HEK293 (cell line): ENCODE measurements around the gene STIP1.

Source experiments
- CTCF ChIA-PET: fragments of 350-600 bp; formaldehyde crosslinking; extraction: SDS; loops from one replicate; lab custom pipeline; 2021; ENCODE audit warnings: antibody characterized with exemption; lab: Yijun Ruan, JAX
- POLR2A ChIA-PET: fragments of 300-600 bp; formaldehyde crosslinking; extraction: SDS; loops from one replicate; lab custom pipeline; 2020; ENCODE audit warnings: antibody characterized with exemption, inconsistent platforms; lab: Yijun Ruan, JAX
- H3K27ac ChIP-seq: fragments of 200-500 bp; sonication (Bioruptor generic); 2 replicates; pipeline ENCODE4 v1.5.1; 2014; ENCODE audit warnings: low read depth, low read length, control low read depth, inconsistent platforms; ENCODE audit errors: extremely low read depth
- H3K36me3 ChIP-seq, 2 experiments: fragments of 200-500 bp in 1 of 2; sonication (Bioruptor generic) in 1 of 2; 1 replicate in 1 of 2; 2 replicates in 1 of 2; pipeline ENCODE4 v1.5.1; 2014 to 2017; ENCODE audit warnings: inconsistent platforms in 2 of 2, low read length in 2 of 2; ENCODE audit not compliant: control insufficient read depth in 2 of 2, insufficient read depth in 1 of 2
- H3K4me1 ChIP-seq: fragments of 200-500 bp; sonication (Bioruptor generic); 2 replicates; pipeline ENCODE4 v1.5.1; 2014; ENCODE audit warnings: mild to moderate bottlenecking, low read length, inconsistent platforms; ENCODE audit not compliant: control insufficient read depth, insufficient read depth
- H3K4me3 ChIP-seq: 2 replicates; pipeline ENCODE4 v1.5.1; 2011; ENCODE audit warnings: low read depth, mild to moderate bottlenecking, control low read depth, low read length, moderate library complexity
- H3K9me3 ChIP-seq: fragments of 200-500 bp; sonication (Bioruptor generic); 2 replicates; pipeline ENCODE4 v1.5.1; 2014; ENCODE audit warnings: low read depth, low read length, inconsistent platforms; ENCODE audit not compliant: control insufficient read depth, insufficient read depth
- FEZF1 ChIP-seq: fragments of 450-650 bp; formaldehyde crosslinking; IDR thresholded peaks from 2 replicates; pipeline ENCODE4 v1.5.1; 2016; ENCODE audit warnings: missing biosample characterization, missing genetic modification characterization
- GLIS1 ChIP-seq: fragments of 450-650 bp; formaldehyde crosslinking; IDR thresholded peaks from 2 replicates; pipeline ENCODE4 v1.5.1; 2016; ENCODE audit warnings: missing biosample characterization, missing genetic modification characterization
- KLF1 ChIP-seq: fragments of 450-650 bp; formaldehyde crosslinking; IDR thresholded peaks from 2 replicates; pipeline ENCODE4 v1.5.1; 2016; ENCODE audit warnings: missing biosample characterization, missing genetic modification characterization
- KLF10 ChIP-seq: fragments of 450-650 bp; IDR thresholded peaks from 2 replicates; pipeline ENCODE4 v1.5.1; 2018; ENCODE audit warnings: missing biosample characterization, mild to moderate bottlenecking, missing genetic modification characterization
- KLF8 ChIP-seq: fragments of 450-650 bp; formaldehyde crosslinking; IDR thresholded peaks from 2 replicates; pipeline ENCODE4 v1.5.1; 2016; ENCODE audit warnings: missing biosample characterization, missing genetic modification characterization
- KLF9 ChIP-seq: fragments of 450-650 bp; formaldehyde crosslinking; IDR thresholded peaks from 2 replicates; pipeline ENCODE4 v1.5.1; 2016; ENCODE audit warnings: missing biosample characterization, missing genetic modification characterization, low read depth
- SP7 ChIP-seq: fragments of 450-650 bp; formaldehyde crosslinking; IDR thresholded peaks from 2 replicates; pipeline ENCODE4 v1.5.1; 2016; ENCODE audit warnings: missing biosample characterization, missing genetic modification characterization
- ZEB2 ChIP-seq: fragments of 450-650 bp; formaldehyde crosslinking; IDR thresholded peaks from 2 replicates; pipeline ENCODE4 v1.5.1; 2016; ENCODE audit warnings: missing biosample characterization, missing genetic modification characterization
- ZNF121 ChIP-seq: fragments of 450-650 bp; formaldehyde crosslinking; IDR thresholded peaks from 2 replicates; pipeline ENCODE4 v1.5.1; 2016; ENCODE audit warnings: missing biosample characterization, missing genetic modification characterization
- ZNF140 ChIP-seq: fragments of 450-650 bp; formaldehyde crosslinking; IDR thresholded peaks from 2 replicates; pipeline ENCODE4 v1.5.1; 2016; ENCODE audit warnings: missing biosample characterization, missing genetic modification characterization
- ZNF2 ChIP-seq: fragments of 450-650 bp; formaldehyde crosslinking; IDR thresholded peaks from 2 replicates; pipeline ENCODE4 v1.5.1; 2016; ENCODE audit warnings: missing biosample characterization, missing genetic modification characterization
- ZNF341 ChIP-seq: fragments of 450-650 bp; formaldehyde crosslinking; IDR thresholded peaks from 2 replicates; pipeline ENCODE4; 2016; ENCODE audit warnings: low read depth, missing biosample characterization, missing genetic modification characterization
- ZNF561 ChIP-seq: fragments of 450-650 bp; IDR thresholded peaks from 2 replicates; pipeline ENCODE4 v1.5.1; 2018; ENCODE audit warnings: missing biosample characterization, missing genetic modification characterization, borderline replicate concordance
- ZNF596 ChIP-seq: fragments of 450-650 bp; IDR thresholded peaks from 2 replicates; pipeline ENCODE4 v1.5.0; 2018; ENCODE audit warnings: missing biosample characterization, mild to moderate bottlenecking, missing genetic modification characterization, moderate library complexity
- ZNF600 ChIP-seq: fragments of 450-650 bp; formaldehyde crosslinking; IDR thresholded peaks from 2 replicates; pipeline ENCODE4 v1.5.1; 2016; ENCODE audit warnings: missing biosample characterization, missing genetic modification characterization
- ZNF629 ChIP-seq: fragments of 450-650 bp; formaldehyde crosslinking; IDR thresholded peaks from 2 replicates; pipeline ENCODE4 v1.5.1; 2017; ENCODE audit warnings: missing biosample characterization, missing genetic modification characterization
- ZNF654 ChIP-seq: fragments of 450-650 bp; formaldehyde crosslinking; IDR thresholded peaks from 2 replicates; pipeline ENCODE4 v1.5.1; 2016; ENCODE audit warnings: low read depth, missing biosample characterization, missing genetic modification characterization
- ZNF660 ChIP-seq: fragments of 450-650 bp; IDR thresholded peaks from 2 replicates; pipeline ENCODE4 v1.5.1; 2018; ENCODE audit warnings: missing biosample characterization, mild to moderate bottlenecking, missing genetic modification characterization
- TF ChIP-seq, protein P1 (sequence below): fragments of 450-650 bp; formaldehyde crosslinking; IDR thresholded peaks from 2 replicates; pipeline ENCODE4 v1.5.1; 2017; ENCODE audit warnings: missing biosample characterization, missing genetic modification characterization
- TF ChIP-seq, protein P2 (sequence below): fragments of 450-650 bp; formaldehyde crosslinking; IDR thresholded peaks from 2 replicates; pipeline ENCODE4 v1.5.1; 2016; ENCODE audit warnings: missing biosample characterization, missing genetic modification characterization
- TF ChIP-seq, protein P3 (sequence below): fragments of 450-650 bp; formaldehyde crosslinking; IDR thresholded peaks from 2 replicates; pipeline ENCODE4 v1.5.1; 2016; ENCODE audit warnings: missing biosample characterization, missing genetic modification characterization
- TF ChIP-seq, protein P4 (sequence below): fragments of 450-650 bp; formaldehyde crosslinking; IDR thresholded peaks from 2 replicates; pipeline ENCODE4 v1.5.1; 2016; ENCODE audit warnings: missing biosample characterization, missing genetic modification characterization, borderline replicate concordance
- TF ChIP-seq, protein P5 (sequence below): fragments of 450-650 bp; formaldehyde crosslinking; IDR thresholded peaks from 2 replicates; pipeline ENCODE4 v1.5.1; 2016; ENCODE audit warnings: missing biosample characterization, missing genetic modification characterization
- TF ChIP-seq, protein P6 (sequence below): fragments of 450-650 bp; formaldehyde crosslinking; IDR thresholded peaks from 2 replicates; pipeline ENCODE4 v1.5.1; 2016; ENCODE audit warnings: missing biosample characterization, missing genetic modification characterization

The STIP1 gene

DNA sequence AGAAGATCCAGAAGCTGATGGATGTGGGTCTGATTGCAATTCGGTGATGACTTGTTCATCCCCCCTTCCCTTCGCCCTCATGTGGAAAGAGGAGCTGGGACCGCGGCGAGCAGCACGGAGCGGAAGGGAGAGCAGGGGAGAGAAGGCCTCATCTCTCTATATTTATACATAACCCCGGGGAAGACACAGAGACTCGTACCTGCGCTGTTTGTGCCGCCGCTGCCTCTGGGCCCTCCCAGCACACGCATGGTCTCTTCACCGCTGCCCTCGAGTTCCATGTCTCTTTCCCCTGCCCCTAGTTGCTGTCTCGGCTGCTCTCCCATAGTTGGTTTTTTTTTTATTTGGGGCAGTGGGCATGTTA is 18.1 kb downstream of the STIP1 start (continued):
- TF ChIP-seq, protein P1, sequence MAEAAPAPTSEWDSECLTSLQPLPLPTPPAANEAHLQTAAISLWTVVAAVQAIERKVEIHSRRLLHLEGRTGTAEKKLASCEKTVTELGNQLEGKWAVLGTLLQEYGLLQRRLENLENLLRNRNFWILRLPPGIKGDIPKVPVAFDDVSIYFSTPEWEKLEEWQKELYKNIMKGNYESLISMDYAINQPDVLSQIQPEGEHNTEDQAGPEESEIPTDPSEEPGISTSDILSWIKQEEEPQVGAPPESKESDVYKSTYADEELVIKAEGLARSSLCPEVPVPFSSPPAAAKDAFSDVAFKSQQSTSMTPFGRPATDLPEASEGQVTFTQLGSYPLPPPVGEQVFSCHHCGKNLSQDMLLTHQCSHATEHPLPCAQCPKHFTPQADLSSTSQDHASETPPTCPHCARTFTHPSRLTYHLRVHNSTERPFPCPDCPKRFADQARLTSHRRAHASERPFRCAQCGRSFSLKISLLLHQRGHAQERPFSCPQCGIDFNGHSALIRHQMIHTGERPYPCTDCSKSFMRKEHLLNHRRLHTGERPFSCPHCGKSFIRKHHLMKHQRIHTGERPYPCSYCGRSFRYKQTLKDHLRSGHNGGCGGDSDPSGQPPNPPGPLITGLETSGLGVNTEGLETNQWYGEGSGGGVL = no peak
- TF ChIP-seq ZNF140 (no peak), FEZF1 (tag by site-specific recombination) (no peak)
- TF ChIP-seq, protein P2, sequence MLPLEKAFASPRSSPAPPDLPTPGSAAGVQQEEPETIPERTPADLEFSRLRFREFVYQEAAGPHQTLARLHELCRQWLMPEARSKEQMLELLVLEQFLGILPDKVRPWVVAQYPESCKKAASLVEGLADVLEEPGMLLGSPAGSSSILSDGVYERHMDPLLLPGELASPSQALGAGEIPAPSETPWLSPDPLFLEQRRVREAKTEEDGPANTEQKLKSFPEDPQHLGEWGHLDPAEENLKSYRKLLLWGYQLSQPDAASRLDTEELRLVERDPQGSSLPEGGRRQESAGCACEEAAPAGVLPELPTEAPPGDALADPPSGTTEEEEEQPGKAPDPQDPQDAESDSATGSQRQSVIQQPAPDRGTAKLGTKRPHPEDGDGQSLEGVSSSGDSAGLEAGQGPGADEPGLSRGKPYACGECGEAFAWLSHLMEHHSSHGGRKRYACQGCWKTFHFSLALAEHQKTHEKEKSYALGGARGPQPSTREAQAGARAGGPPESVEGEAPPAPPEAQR (tag by site-specific recombination) = no peak
- TF ChIP-seq, all 188 proteins: peak for 0

DNA sequence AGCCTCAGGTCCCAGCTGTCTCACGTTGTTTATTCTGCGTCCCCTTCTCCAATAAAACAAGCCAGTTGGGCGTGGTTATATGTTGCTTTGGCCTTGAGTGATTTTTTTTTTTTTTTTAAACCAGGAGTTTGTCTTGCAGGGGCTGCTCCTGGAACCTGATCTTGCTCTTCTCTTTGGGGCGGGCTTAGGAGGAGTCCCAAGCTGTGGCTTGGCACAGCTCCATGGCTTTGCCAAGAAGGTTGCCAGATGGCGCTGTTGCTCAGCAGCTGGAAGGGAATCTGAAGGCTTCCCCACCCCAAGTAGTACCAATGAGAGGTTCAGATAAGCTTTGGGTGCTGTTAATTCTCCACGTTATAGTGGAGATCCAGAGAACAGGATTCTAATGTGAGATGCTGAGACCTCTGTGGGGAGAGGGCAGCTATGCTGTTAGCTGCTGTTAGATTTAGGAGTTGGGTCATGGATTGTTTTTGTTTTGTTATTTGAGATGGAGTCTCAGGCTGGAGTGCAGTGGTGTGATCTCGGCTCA is 18.6 kb downstream of the STIP1 start:
- Histone ChIP-seq H3K36me3 (peaks cover 4 to 75% of the 10 kb centered on the region in 2 experiments; a peak in 2 of 3 replicates), H3K4me1 (0 out of 2 replicates have a peak, but pooled peaks cover 8% of the 10 kb centered on the region), H3K9me3 (no peaks in the 10 kb centered on the region), H3K4me3 (no peak overlapping the region), H3K27ac (peak overlapping the region; percentile 55)
- CTCF ChIA-PET = interaction anchor here (0.6 to 4.7 kb wide), 32 partner anchors 8 to 448 kb away, joined by 3 to 78 read pairs (median 5); partner anchors contain the start of genes BAD, CATSPERZ, FKBP2 and NUDT22
- POLR2A ChIA-PET = interaction anchor here (0.6 to 4.7 kb wide), 22 partner anchors 8 to 916 kb away, joined by 3 to 32 read pairs (median 5); partner anchors contain the start of genes BAD, ESRRA, FKBP2 and NUDT22
- 0 out of 2 replicates have a peak, but pooled peaks have one; percentile 37 for TF ChIP-seq ZNF561 (tag by site-specific recombination)
- peak; percentile 24; the same call in 1 of the 2 replicates for TF ChIP-seq ZNF660
- TF ChIP-seq ZEB2 (tag by site-specific recombination) = peak; percentile 37; the same call in 1 of the 2 replicates
- no peak for TF ChIP-seq ZNF596 (tag by site-specific recombination)
- peak; percentile 56 for TF ChIP-seq SP7 (tag by site-specific recombination)
- no peak for TF ChIP-seq FEZF1 (tag by site-specific recombination)
- 0 out of 2 replicates have a peak, but pooled peaks have one; percentile 34 for TF ChIP-seq ZNF629 (tag by site-specific recombination)
- TF ChIP-seq ZNF654 (tag by site-specific recombination) = peak; percentile 52
- TF ChIP-seq, protein P3, sequence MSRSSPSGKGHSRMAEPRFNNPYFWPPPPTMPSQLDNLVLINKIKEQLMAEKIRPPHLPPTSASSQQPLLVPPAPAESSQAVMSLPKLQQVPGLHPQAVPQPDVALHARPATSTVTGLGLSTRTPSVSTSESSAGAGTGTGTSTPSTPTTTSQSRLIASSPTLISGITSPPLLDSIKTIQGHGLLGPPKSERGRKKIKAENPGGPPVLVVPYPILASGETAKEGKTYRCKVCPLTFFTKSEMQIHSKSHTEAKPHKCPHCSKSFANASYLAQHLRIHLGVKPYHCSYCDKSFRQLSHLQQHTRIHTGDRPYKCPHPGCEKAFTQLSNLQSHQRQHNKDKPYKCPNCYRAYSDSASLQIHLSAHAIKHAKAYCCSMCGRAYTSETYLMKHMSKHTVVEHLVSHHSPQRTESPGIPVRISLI = peak; percentile 84
- TF ChIP-seq KLF10 = 0 out of 2 replicates have a peak, but pooled peaks have one; percentile 24
- peak; percentile 67; the same call in 1 of the 2 replicates for TF ChIP-seq KLF8
- peak; percentile 80 for TF ChIP-seq KLF1 (tag by site-specific recombination)
- peak; percentile 34; the same call in 1 of the 2 replicates for TF ChIP-seq GLIS1 (tag by site-specific recombination)
- peak; percentile 85 for TF ChIP-seq ZNF600 (tag by site-specific recombination)
- no peak for TF ChIP-seq ZNF121
- TF ChIP-seq, protein P4, sequence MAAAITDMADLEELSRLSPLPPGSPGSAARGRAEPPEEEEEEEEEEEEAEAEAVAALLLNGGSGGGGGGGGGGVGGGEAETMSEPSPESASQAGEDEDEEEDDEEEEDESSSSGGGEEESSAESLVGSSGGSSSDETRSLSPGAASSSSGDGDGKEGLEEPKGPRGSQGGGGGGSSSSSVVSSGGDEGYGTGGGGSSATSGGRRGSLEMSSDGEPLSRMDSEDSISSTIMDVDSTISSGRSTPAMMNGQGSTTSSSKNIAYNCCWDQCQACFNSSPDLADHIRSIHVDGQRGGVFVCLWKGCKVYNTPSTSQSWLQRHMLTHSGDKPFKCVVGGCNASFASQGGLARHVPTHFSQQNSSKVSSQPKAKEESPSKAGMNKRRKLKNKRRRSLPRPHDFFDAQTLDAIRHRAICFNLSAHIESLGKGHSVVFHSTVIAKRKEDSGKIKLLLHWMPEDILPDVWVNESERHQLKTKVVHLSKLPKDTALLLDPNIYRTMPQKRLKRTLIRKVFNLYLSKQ (tag by site-specific recombination) = no peak
- TF ChIP-seq, protein P5, sequence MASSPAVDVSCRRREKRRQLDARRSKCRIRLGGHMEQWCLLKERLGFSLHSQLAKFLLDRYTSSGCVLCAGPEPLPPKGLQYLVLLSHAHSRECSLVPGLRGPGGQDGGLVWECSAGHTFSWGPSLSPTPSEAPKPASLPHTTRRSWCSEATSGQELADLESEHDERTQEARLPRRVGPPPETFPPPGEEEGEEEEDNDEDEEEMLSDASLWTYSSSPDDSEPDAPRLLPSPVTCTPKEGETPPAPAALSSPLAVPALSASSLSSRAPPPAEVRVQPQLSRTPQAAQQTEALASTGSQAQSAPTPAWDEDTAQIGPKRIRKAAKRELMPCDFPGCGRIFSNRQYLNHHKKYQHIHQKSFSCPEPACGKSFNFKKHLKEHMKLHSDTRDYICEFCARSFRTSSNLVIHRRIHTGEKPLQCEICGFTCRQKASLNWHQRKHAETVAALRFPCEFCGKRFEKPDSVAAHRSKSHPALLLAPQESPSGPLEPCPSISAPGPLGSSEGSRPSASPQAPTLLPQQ (tag by site-specific recombination) = peak; percentile 56; the same call in 1 of the 2 replicates
- peak; percentile 68; the same call in 1 of the 2 replicates for TF ChIP-seq KLF9
- TF ChIP-seq ZNF341 (tag by site-specific recombination) = peak; percentile 98
- TF ChIP-seq, protein P6, sequence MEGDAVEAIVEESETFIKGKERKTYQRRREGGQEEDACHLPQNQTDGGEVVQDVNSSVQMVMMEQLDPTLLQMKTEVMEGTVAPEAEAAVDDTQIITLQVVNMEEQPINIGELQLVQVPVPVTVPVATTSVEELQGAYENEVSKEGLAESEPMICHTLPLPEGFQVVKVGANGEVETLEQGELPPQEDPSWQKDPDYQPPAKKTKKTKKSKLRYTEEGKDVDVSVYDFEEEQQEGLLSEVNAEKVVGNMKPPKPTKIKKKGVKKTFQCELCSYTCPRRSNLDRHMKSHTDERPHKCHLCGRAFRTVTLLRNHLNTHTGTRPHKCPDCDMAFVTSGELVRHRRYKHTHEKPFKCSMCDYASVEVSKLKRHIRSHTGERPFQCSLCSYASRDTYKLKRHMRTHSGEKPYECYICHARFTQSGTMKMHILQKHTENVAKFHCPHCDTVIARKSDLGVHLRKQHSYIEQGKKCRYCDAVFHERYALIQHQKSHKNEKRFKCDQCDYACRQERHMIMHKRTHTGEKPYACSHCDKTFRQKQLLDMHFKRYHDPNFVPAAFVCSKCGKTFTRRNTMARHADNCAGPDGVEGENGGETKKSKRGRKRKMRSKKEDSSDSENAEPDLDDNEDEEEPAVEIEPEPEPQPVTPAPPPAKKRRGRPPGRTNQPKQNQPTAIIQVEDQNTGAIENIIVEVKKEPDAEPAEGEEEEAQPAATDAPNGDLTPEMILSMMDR (tag by site-specific recombination) = peak; percentile 80
- TF ChIP-seq ZNF2 = peak; percentile 96
